ENCODE results near the gene SIGLEC11. TPM values are rescaled to one million over a fixed set of nuclear protein-coding genes. Genes with fewer than 3 reads are reported as not detected.

The SIGLEC11 gene
- total and polyA plus RNA-seq, 2 of the 13 experiments (the other 11 are each of a cell fraction or from before 2014, with no cell fraction given): not detected

DNA sequence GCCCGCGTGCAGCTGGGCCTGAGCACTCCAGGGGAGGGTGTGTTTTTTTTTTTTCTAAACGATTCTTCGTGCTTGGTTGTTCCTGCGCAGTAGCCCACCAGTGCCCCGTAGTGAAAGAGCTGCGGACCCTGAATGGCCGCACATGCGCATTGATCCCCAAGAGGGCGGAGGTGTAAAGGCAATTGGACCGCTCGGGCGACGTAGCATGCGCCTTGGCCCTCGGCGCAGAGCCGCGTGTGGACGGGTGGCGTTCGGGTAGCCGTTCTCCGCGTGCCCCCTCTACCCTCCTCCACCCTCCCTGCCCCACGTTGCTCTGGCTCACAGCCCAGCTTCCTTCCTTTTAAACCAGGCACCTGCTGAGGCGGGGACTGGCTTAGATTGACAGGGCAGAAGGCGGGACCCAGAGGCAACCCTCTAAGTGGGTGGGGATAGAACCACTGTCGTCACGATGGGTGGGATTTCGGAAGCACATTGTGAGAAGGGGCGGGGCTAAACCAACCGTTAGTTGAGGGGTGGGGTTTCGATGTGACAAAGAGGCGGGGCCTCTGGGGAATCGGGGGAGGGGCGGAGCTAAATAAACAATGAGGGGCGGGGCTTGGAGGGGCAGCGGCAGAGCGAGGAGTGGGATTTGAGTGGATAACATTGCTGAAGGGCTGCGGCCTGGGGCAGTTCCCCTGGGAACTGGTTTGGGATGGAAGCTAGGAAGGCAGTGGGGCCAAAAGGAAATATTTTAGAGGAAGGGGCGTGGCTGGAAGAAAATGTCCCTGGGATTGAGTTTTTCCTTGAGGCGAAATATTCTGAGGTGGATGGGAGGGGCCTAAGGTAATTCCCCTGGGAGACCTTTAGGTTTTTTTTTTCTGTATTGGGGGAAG lies 31.1 kb downstream of the SIGLEC11 start (continued):
- TF ChIP-seq, protein P1, sequence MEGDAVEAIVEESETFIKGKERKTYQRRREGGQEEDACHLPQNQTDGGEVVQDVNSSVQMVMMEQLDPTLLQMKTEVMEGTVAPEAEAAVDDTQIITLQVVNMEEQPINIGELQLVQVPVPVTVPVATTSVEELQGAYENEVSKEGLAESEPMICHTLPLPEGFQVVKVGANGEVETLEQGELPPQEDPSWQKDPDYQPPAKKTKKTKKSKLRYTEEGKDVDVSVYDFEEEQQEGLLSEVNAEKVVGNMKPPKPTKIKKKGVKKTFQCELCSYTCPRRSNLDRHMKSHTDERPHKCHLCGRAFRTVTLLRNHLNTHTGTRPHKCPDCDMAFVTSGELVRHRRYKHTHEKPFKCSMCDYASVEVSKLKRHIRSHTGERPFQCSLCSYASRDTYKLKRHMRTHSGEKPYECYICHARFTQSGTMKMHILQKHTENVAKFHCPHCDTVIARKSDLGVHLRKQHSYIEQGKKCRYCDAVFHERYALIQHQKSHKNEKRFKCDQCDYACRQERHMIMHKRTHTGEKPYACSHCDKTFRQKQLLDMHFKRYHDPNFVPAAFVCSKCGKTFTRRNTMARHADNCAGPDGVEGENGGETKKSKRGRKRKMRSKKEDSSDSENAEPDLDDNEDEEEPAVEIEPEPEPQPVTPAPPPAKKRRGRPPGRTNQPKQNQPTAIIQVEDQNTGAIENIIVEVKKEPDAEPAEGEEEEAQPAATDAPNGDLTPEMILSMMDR (CRISPR knock-in tag; IDR thresholded peaks at IDR 0.05): no peak
- TF ChIP-seq MBNL3 (CRISPR knock-in tag; conservative IDR thresholded peaks at IDR 0.05) (no peak), NFATC3 (CRISPR knock-in tag; IDR thresholded peaks at IDR 0.05) (no peak), NKX3-1 (CRISPR knock-in tag; IDR thresholded peaks at IDR 0.05) (0 out of 2 replicates have a peak, but pooled peaks have one; percentile 35), ZNF788 (CRISPR knock-in tag; IDR thresholded peaks at IDR 0.05; ENCODE audit: borderline replicate concordance) (peak; percentile 23; the same call in 1 of the 2 replicates), ZNF33B (CRISPR knock-in tag; IDR thresholded peaks at IDR 0.05) (peak; percentile 68), ATF7-NPFF (CRISPR knock-in tag; IDR thresholded peaks at IDR 0.05; ENCODE audit: low read depth) (peak; percentile 89; the same call in 1 of the 2 replicates), FOXA1 (IDR thresholded peaks at IDR 0.05) (no peak), FOXA1 (CRISPR knock-in tag; IDR thresholded peaks at IDR 0.05) (peak; percentile 26; the same call in 1 of the 2 replicates), ZFP41 (CRISPR knock-in tag; IDR thresholded peaks at IDR 0.05; ENCODE audit: borderline replicate concordance) (no peak; the same call in 1 of the 2 replicates), NFYC (CRISPR knock-in tag; IDR thresholded peaks at IDR 0.05) (no peak), RORA (CRISPR knock-in tag; IDR thresholded peaks at IDR 0.05) (no peak), PAX8 (CRISPR knock-in tag; IDR thresholded peaks at IDR 0.05; ENCODE audit: borderline replicate concordance) (no peak), ZSCAN29 (CRISPR knock-in tag; conservative IDR thresholded peaks at IDR 0.05) (no peak), FOXJ3 (CRISPR knock-in tag; IDR thresholded peaks at IDR 0.05; ENCODE audit: borderline replicate concordance) (0 out of 2 replicates have a peak, but pooled peaks have one; percentile 49)
- TF ChIP-seq, protein P2, sequence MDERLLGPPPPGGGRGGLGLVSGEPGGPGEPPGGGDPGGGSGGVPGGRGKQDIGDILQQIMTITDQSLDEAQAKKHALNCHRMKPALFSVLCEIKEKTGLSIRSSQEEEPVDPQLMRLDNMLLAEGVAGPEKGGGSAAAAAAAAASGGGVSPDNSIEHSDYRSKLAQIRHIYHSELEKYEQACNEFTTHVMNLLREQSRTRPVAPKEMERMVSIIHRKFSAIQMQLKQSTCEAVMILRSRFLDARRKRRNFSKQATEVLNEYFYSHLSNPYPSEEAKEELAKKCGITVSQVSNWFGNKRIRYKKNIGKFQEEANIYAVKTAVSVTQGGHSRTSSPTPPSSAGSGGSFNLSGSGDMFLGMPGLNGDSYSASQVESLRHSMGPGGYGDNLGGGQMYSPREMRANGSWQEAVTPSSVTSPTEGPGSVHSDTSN (CRISPR knock-in tag; IDR thresholded peaks at IDR 0.05): peak; percentile 93
- TF ChIP-seq, protein P3, sequence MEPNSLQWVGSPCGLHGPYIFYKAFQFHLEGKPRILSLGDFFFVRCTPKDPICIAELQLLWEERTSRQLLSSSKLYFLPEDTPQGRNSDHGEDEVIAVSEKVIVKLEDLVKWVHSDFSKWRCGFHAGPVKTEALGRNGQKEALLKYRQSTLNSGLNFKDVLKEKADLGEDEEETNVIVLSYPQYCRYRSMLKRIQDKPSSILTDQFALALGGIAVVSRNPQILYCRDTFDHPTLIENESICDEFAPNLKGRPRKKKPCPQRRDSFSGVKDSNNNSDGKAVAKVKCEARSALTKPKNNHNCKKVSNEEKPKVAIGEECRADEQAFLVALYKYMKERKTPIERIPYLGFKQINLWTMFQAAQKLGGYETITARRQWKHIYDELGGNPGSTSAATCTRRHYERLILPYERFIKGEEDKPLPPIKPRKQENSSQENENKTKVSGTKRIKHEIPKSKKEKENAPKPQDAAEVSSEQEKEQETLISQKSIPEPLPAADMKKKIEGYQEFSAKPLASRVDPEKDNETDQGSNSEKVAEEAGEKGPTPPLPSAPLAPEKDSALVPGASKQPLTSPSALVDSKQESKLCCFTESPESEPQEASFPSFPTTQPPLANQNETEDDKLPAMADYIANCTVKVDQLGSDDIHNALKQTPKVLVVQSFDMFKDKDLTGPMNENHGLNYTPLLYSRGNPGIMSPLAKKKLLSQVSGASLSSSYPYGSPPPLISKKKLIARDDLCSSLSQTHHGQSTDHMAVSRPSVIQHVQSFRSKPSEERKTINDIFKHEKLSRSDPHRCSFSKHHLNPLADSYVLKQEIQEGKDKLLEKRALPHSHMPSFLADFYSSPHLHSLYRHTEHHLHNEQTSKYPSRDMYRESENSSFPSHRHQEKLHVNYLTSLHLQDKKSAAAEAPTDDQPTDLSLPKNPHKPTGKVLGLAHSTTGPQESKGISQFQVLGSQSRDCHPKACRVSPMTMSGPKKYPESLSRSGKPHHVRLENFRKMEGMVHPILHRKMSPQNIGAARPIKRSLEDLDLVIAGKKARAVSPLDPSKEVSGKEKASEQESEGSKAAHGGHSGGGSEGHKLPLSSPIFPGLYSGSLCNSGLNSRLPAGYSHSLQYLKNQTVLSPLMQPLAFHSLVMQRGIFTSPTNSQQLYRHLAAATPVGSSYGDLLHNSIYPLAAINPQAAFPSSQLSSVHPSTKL (CRISPR knock-in tag; IDR thresholded peaks at IDR 0.05): peak; percentile 17; the same call in 1 of the 2 replicates
- TF ChIP-seq, protein P4, sequence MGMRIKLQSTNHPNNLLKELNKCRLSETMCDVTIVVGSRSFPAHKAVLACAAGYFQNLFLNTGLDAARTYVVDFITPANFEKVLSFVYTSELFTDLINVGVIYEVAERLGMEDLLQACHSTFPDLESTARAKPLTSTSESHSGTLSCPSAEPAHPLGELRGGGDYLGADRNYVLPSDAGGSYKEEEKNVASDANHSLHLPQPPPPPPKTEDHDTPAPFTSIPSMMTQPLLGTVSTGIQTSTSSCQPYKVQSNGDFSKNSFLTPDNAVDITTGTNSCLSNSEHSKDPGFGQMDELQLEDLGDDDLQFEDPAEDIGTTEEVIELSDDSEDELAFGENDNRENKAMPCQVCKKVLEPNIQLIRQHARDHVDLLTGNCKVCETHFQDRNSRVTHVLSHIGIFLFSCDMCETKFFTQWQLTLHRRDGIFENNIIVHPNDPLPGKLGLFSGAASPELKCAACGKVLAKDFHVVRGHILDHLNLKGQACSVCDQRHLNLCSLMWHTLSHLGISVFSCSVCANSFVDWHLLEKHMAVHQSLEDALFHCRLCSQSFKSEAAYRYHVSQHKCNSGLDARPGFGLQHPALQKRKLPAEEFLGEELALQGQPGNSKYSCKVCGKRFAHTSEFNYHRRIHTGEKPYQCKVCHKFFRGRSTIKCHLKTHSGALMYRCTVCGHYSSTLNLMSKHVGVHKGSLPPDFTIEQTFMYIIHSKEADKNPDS (CRISPR knock-in tag; IDR thresholded peaks at IDR 0.05): peak; percentile 82; the same call in 1 of the 2 replicates
- TF ChIP-seq, protein P5, sequence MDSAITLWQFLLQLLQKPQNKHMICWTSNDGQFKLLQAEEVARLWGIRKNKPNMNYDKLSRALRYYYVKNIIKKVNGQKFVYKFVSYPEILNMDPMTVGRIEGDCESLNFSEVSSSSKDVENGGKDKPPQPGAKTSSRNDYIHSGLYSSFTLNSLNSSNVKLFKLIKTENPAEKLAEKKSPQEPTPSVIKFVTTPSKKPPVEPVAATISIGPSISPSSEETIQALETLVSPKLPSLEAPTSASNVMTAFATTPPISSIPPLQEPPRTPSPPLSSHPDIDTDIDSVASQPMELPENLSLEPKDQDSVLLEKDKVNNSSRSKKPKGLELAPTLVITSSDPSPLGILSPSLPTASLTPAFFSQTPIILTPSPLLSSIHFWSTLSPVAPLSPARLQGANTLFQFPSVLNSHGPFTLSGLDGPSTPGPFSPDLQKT (CRISPR knock-in tag; IDR thresholded peaks at IDR 0.05; ENCODE audit: borderline replicate concordance): no peak
